ENCODE results near the gene KIAA2012.

GRCh38 chr2:202161151-202161835 lies 88.2 kb downstream of the KIAA2012 start:
- TF ChIP-seq CSRNP3 (CRISPR knock-in tag; IDR thresholded peaks at IDR 0.05) (no peak), OSR1 (CRISPR knock-in tag; IDR thresholded peaks at IDR 0.05) (no peak), ZNF8 (CRISPR knock-in tag; IDR thresholded peaks at IDR 0.05) (no peak), ESRRG (CRISPR knock-in tag; IDR thresholded peaks at IDR 0.05) (no peak), ZNF70 (CRISPR knock-in tag; IDR thresholded peaks at IDR 0.05) (no peak)
